ENCODE measurements around the gene XAGE1A.
"Not testable (repeated sequence)": the region's sequence is repeated elsewhere in the genome, so short reads cannot be mapped to it uniquely, and the experiment has no call there.

XAGE1A gene

DNA sequence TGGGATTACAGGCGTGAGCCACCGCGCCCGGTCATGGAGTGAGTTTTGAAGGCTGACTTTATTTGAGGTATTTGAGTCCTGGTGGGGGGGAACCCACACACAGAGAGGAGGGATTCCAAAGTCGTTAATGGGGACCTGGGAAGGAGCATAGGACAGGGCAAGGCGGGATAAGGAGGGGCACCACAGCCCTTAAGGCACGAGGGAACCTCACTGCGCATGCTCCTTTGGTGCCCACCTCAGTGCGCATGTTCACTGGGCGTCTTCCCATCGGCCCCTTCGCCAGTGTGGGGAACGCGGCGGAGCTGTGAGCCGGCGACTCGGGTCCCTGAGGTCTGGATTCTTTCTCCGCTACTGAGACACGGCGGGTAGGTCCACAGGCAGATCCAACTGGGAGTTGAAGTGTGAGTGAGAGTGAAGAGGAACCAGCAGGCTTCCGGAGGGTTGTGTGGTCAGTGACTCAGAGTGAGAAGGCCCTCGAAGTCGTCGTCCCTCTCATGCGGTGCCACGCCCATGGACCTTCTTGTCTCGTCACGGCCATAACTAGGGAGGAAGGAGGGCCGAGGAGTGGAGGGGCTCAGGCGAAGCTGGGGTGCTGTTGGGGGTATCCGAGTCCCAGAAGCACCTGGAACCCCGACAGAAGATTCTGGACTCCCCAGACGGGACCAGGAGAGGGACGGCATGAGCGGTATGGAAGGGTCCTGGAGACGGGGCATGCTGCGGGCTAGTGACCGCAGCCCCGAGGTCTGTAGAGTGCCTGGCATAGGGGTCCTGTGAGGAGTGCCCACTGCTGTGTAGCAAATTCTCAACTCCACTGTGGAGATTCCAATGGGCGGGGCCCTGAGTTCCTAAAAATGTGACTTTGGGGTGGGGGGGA, at the start of gene XAGE1A:
XAGE1A (plus strand) TSS at position 264 of the 874 bp plus-strand sequence. CDS start 1,554 bp downstream, outside the sequence.
- DNase-seq (ENCODE audit: low spot score) = not testable (repeated sequence)

DNA sequence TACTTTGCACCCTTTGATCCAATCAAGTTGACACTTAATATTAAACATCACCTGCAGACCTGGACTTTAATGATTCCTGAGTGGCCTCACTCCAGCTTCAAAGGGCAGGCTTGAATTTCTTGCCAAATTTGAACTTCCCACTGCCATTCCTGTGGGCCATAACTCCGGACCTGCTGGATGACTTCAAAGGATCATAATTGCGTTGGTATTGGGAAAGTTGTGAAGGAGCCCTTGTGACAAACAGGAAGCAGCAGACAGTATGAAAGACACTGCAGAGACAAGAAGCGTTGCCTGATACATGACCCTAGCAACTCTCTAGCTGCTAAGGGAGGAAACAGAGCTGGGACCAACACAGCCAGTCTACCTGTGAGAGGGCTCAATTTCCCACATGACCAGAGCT, 43.6 kb upstream of the XAGE1A start:
- not testable (repeated sequence) for DNase-seq (ENCODE audit: low spot score)

- not testable (repeated sequence) for DNase-seq (ENCODE audit: low spot score)
Measured at GRCh38 chrX:52471301-52471700, 24.3 kb upstream of the XAGE1A start.

GRCh38 chrX:52496419-52496772, 788 bp downstream of the XAGE1A start:
- not testable (repeated sequence) for DNase-seq (ENCODE audit: low spot score)

DNA sequence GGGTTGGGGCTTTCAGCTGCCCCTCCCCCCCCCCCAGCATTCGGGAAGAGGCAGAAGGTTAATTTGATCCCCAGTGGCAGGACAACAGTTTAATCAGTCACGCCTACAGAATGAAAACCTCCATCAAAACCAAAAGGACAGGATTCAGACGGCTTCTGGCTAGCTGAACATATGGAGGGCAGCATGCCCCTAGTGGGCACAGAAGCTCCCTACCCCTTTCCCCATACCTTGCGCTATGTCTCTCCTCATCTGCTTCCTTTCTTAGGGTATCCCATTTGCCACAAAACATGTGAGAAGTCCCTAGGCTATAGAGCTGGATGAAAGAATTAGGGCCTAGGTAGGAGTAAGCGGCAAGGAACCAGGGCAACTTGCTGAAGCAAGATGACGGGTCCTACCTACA, 5.8 kb downstream of the XAGE1A start:
- not testable (repeated sequence) for DNase-seq (ENCODE audit: low spot score)

- DNase-seq (ENCODE audit: low spot score) = no peak
Measured at GRCh38 chrX:52504551-52504950, 8.9 kb downstream of the XAGE1A start.

DNA sequence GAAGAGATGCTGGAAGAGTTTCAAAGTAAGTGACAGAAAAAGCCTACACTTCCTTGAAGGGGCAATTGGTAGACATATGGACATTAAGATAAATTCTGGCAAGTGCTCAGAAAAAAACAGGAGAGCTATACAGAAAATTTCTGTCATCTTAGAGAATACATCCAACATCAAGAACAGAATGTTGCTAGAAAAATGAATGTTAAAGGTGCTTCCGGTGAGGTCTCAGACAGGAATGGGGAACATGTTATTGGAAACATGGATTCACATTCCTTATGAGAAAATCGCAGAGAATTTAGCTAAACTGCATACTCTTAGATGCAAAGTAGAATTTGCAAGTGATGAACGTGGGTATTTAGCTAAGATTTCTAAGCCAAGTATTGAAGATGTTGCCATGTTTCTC, 11.7 kb downstream of the XAGE1A start:
- DNase-seq (ENCODE audit: low spot score) = no peak

- no peak for DNase-seq (ENCODE audit: low spot score)
Measured at GRCh38 chrX:52509916-52510315, 14.3 kb downstream of the XAGE1A start.

GRCh38 chrX:52511126-52511525, 15.5 kb downstream of the XAGE1A start:
- not testable (repeated sequence) for DNase-seq (ENCODE audit: low spot score)

- not testable (repeated sequence) for DNase-seq (ENCODE audit: low spot score)
Measured at GRCh38 chrX:52516110-52516986, 20.7 kb downstream of the XAGE1A start.

DNA sequence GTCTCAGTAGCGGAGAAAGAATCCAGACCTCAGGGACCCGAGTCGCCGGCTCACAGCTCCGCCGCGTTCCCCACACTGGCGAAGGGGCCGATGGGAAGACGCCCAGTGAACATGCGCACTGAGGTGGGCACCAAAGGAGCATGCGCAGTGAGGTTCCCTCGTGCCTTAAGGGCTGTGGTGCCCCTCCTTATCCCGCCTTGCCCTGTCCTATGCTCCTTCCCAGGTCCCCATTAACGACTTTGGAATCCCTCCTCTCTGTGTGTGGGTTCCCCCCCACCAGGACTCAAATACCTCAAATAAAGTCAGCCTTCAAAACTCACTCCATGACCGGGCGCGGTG, 21.3 kb downstream of the XAGE1A start, which contains the start of gene XAGE1B:
XAGE1B (minus strand) TSS at position 77 of the 339 bp plus-strand sequence. CDS start 1,536 bp downstream, outside the sequence.
- DNase-seq (ENCODE audit: low spot score) = not testable (repeated sequence)

DNA sequence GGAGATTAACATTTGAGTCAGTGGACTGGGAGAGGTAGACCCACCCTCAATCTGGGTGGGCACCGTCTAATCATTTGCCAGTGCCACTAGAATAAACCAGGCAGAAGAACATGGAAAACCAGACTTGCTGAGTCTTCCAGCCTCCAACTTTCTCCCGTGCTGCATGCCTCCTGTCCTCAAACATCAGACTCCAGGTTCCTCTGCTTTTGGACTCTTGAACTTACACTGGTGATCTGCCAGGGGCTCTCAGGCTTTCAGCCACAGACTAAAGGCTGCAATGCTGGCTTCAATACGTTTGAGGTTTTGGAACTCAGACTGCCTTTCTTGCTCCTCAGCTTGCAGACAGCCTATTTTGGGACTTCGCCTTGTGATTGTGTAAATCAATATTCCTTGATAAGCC, 45.4 kb downstream of the XAGE1A start:
- DNase-seq (ENCODE audit: low spot score) = not testable (repeated sequence)

DNA sequence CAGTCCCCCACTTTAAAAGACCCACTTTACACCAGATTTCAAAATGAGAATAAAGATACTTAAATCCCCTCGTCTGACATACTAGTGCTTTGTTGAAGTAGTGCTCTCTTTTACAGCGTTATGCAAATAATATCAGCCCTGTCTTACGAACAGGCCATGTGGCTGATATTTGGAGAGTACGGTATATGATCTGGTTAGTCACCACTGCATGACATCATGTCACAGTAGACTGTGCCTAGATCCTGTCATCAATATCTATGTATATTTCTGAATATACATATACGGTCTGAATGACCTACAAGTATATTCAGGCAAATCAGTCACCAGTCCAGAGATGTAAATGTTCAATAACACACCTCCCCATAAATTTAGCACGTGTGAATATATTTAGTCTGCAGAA, 46.7 kb downstream of the XAGE1A start:
- no peak for DNase-seq (ENCODE audit: low spot score)

DNA sequence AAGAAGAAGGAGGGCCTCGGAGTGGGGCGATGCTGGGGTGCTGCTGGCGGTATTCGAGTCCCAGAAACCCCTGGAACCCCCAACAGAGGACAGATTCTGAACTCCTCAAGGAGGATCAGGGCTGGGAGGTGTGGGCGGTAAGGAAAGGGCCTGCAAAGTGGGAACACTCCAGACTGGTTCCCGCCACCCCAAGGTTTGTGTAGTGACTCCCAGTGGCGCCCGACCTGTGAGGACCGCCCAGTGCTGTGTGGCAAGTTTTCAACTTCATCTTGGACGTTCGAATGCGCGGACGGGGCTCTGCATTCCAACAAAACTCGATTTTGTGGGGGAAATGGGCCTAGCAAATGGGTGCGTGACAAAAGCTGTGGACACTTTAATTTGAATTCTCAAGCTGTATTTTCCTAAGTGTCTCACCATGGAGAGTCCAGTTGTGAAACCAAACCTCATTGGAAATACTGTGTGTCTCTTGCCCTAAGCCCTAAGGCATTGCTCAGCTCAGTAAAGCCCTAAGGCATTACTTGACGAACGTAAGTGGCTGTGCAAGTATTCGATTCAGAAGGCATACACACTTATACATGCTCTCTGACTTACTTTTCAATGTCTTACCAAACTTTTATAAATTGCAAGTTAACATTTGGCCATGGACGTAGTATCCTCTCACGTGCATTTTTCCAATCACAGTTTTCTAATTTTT, 48.7 kb downstream of the XAGE1A start:
- no peak for DNase-seq (ENCODE audit: low spot score)

GRCh38 chrX:52548769-52549168, 53.2 kb downstream of the XAGE1A start:
- not testable (repeated sequence) for DNase-seq (ENCODE audit: low spot score)

All from kidney capillary endothelial cell (primary cell).